Kidney epithelial cell (primary cell): Measurements from ENCODE around the gene MCM9. TPM values are rescaled to one million over a fixed set of nuclear protein-coding genes. Genes with fewer than 3 reads are reported as not detected.

ENCODE experiments used
- DNase-seq: peaks from one replicate; pipeline ENCODE4 v3.0.0-alpha.2; 2010; ENCODE audit warnings: low read depth
- H3K27me3 ChIP-seq: 2 replicates; pipeline ENCODE4 v1.6.0; 2011; ENCODE audit warnings: low read length; ENCODE audit not compliant: control insufficient read depth, insufficient read depth
- H3K36me3 ChIP-seq: 2 replicates; pipeline ENCODE4 v1.5.1; 2011; ENCODE audit warnings: low read length; ENCODE audit not compliant: control insufficient read depth, insufficient read depth
- H3K4me3 ChIP-seq: 2 replicates; pipeline ENCODE4 v1.5.1; 2011; ENCODE audit warnings: low read depth, mild to moderate bottlenecking, control low read depth, low read length
- CTCF ChIP-seq: IDR thresholded peaks from 2 replicates; pipeline ENCODE4 v1.5.1; 2011; ENCODE audit warnings: mild to moderate bottlenecking, moderate library complexity, low read length, control low read depth, inconsistent platforms; ENCODE audit not compliant: insufficient read depth, poor library complexity, severe bottlenecking
- total RNA-seq: library from RNA; depleted of rRNA; stranded (reverse); fragments of >200 nt; gene quantifications from 2 replicates; pipeline ENCODE4 v1.2.3, GENCODE V29; 2015

The MCM9 gene
- total RNA-seq, 1 donor from 2014 or later: 14.2 TPM

GRCh38 chr6:118774581-118774980 lies 160.4 kb downstream of the MCM9 start:
- TF ChIP-seq CTCF: no peak
- H3K27me3 ChIP-seq: no peaks in the 10 kb centered on the region

GRCh38 chr6:118772886-118773285 lies 162.1 kb downstream of the MCM9 start:
- no peak overlapping the region for H3K4me3 ChIP-seq
- DNase-seq: no peak
- TF ChIP-seq CTCF: no peak
- H3K36me3 ChIP-seq: no peaks in the 10 kb centered on the region
- no peaks in the 10 kb centered on the region for H3K27me3 ChIP-seq

More at GRCh38 chr6:118774581-118774980, 160.4 kb downstream of the MCM9 start:
- no peak for DNase-seq
- Histone ChIP-seq H3K4me3 (no peak overlapping the region), H3K36me3 (no peaks in the 10 kb centered on the region)

GRCh38 chr6:118771253-118771652 lies 163.7 kb downstream of the MCM9 start:
- no peak for TF ChIP-seq CTCF
- Histone ChIP-seq H3K36me3 (no peaks in the 10 kb centered on the region), H3K27me3 (no peaks in the 10 kb centered on the region), H3K4me3 (no peak overlapping the region)
- no peak for DNase-seq

DNA sequence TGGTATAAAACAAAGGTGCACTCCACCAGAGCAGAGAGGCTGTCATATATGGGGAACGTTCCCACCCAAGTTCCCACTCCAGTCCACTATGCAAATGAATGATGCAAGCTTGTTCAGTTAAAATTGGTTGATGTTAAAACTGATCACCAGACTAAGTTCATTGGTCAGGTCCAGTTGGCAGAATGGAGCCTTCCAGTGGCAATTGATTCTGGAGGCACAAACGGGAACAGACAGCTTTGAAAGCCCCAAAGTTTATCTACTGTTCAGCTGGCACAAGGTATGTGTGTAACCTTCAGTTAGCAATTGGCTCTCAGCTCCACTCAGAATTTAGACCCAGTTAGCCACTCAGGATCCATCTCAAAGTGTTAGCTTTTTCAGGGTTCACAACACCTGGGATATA lies 164.1 kb downstream of the MCM9 start:
- H3K36me3 ChIP-seq: no peaks in the 10 kb centered on the region
- H3K27me3 ChIP-seq: no peaks in the 10 kb centered on the region
- TF ChIP-seq CTCF: no peak

GRCh38 chr6:118770112-118770788 lies 164.7 kb downstream of the MCM9 start:
- no peaks in the 10 kb centered on the region for H3K27me3 ChIP-seq
- no peak for DNase-seq
- TF ChIP-seq CTCF: no peak
- H3K36me3 ChIP-seq: no peaks in the 10 kb centered on the region
- H3K4me3 ChIP-seq: no peak overlapping the region

More for the DNA sequence above, 164.1 kb downstream of the MCM9 start:
- DNase-seq: no peak
- no peak overlapping the region for H3K4me3 ChIP-seq

GRCh38 chr6:118768904-118769325 lies 166.0 kb downstream of the MCM9 start:
- Histone ChIP-seq H3K36me3 (no peaks in the 10 kb centered on the region), H3K4me3 (no peak overlapping the region), H3K27me3 (no peaks in the 10 kb centered on the region)
- DNase-seq: no peak
- TF ChIP-seq CTCF: no peak
